ENCODE measurements around the gene CNOT3. TPM values are rescaled to one million over a fixed set of nuclear protein-coding genes. Genes with fewer than 3 reads are reported as not detected.

CNOT3 gene
- total RNA-seq, 4 donors from 2014 or later = 22.4 to 30.3 (median 29.8) TPM

GRCh38 chr19:54204767-54205468 is 67.4 kb downstream of the CNOT3 start:
- Histone ChIP-seq H3K27ac (no peak overlapping the region), H3K9me3 (no peaks in the 10 kb centered on the region), H3K4me1 (peaks cover 27 to 47% of the 10 kb centered on the region in 2 donors), H3K36me3 (peaks cover 55 to 66% of the 10 kb centered on the region in 2 donors), H3K27me3 (no peaks in the 10 kb centered on the region), H3K4me3 (replicated peaks in 1 of 3) (no peak overlapping the region)
- DNase-seq = no peak
- no peak for TF ChIP-seq POLR2A (IDR thresholded peaks at IDR 0.05)
- no peak for TF ChIP-seq CTCF (IDR thresholded peaks at IDR 0.05)
- WGBS, 2 donors = 85 to 90% methylated on average over 4 of the region's 4 CpGs
- intact Hi-C loops (cut with DNase I) = no loop called here

Other genes with a start within 250 kb of the CNOT3 start
- gene CACNG7, start 228.5 kb upstream of the CNOT3 start, total RNA-seq = not detected
- gene CACNG8, start 174.8 kb upstream of the CNOT3 start, total RNA-seq = not detected
- not detected for gene CACNG6, start 146.1 kb upstream of the CNOT3 start, total RNA-seq
- gene VSTM1, start 73.9 kb upstream of the CNOT3 start, total RNA-seq = not detected
- gene TARM1, start 56.4 kb upstream of the CNOT3 start, total RNA-seq = not detected
- gene OSCAR, start 37.0 kb upstream of the CNOT3 start, total RNA-seq = 1 to 10 TPM in 1 of 4 donors, under 1 TPM in 2, not detected in 1; 0.39 to 1.1 (median 0.96) TPM
- 100 to 1,000 TPM in 1 of 4 donors, 10 to 100 TPM in 3; 17.7 to 100 (median 52.7) TPM for gene NDUFA3, start 34.9 kb upstream of the CNOT3 start, total RNA-seq
- 10 to 100 TPM in 3 of 4 donors, 1 to 10 TPM in 1; 7.7 to 17.9 (median 13.5) TPM for gene TFPT, start 22.1 kb upstream of the CNOT3 start, total RNA-seq
- 10 to 100 TPM; 53.6 to 66.7 (median 57.1) TPM for gene PRPF31, start 22.0 kb upstream of the CNOT3 start, total RNA-seq
- 10 to 100 TPM in 1 of 4 donors, 1 to 10 TPM in 3; 6.3 to 14.5 (median 8.2) TPM for gene LENG1, start 22.0 kb downstream of the CNOT3 start, total RNA-seq
- 10 to 100 TPM; 42.6 to 91.7 (median 68.5) TPM for gene TMC4, start 35.4 kb downstream of the CNOT3 start, total RNA-seq
- gene MBOAT7, start 51.8 kb downstream of the CNOT3 start, total RNA-seq = 100 to 1,000 TPM in 1 of 4 donors, 10 to 100 TPM in 3; 47.3 to 101 (median 69.0) TPM
- 100 to 1,000 TPM in 1 of 4 donors, 10 to 100 TPM in 3; 58.1 to 102 (median 82.0) TPM for gene TSEN34, start 53.5 kb downstream of the CNOT3 start, total RNA-seq
- 1,000 to 10,000 TPM; 1,847 to 2,152 (median 2,039) TPM for gene RPS9, start 63.1 kb downstream of the CNOT3 start, total RNA-seq
- 10 to 100 TPM in 2 of 4 donors, 1 to 10 TPM in 1, under 1 TPM in 1; 0.56 to 16.1 (median 10.1) TPM for gene LILRB3, start 85.2 kb downstream of the CNOT3 start, total RNA-seq
- 1 to 10 TPM in 2 of 4 donors, under 1 TPM in 1, not detected in 1; 0.46 to 1.6 (median 1.1) TPM for gene LILRA6, start 105.0 kb downstream of the CNOT3 start, total RNA-seq
- gene LILRB5, start 119.5 kb downstream of the CNOT3 start, total RNA-seq = 10 to 100 TPM in 1 of 4 donors, 1 to 10 TPM in 3; 2.0 to 11.4 (median 5.9) TPM
- 1 to 10 TPM in 2 of 4 donors, under 1 TPM in 2; 0.67 to 2.0 (median 1.1) TPM for gene LILRB2, start 143.3 kb downstream of the CNOT3 start, total RNA-seq
- under 1 TPM in 2 of 4 donors, not detected in 2; 0.45 to 0.81 TPM for gene LILRA5, start 175.4 kb downstream of the CNOT3 start, total RNA-seq
- not detected for gene LILRA4, start 201.4 kb downstream of the CNOT3 start, total RNA-seq
- gene LAIR1, start 227.2 kb downstream of the CNOT3 start, total RNA-seq = 10 to 100 TPM in 2 of 4 donors, 1 to 10 TPM in 2; 3.1 to 14.5 (median 8.7) TPM